ENCODE measurements around the gene PCBP4. TPM values are rescaled to one million over a fixed set of nuclear protein-coding genes. Genes with fewer than 3 reads are reported as not detected.
A peak's percentile ranks its signal among the peaks of the same experiment; 100 is the strongest.

PCBP4 gene
- total RNA-seq, 2 experiments from 2014 or later = 2.0 to 12.5 TPM

GRCh38 chr3:51938780-51939425 lies 28.4 kb downstream of the PCBP4 start:
- no TSS peak for BruUV-seq (replicated peaks)
- CTCF ChIA-PET (ENCODE audit: unreplicated experiment) = no interaction called here
- Histone ChIP-seq H3K36me3 (ENCODE audit: insufficient read depth, low read length) (peaks cover 56% of the 10 kb centered on the region), H3K9me2 (ENCODE audit: insufficient read depth, low read length) (no peaks in the 10 kb centered on the region), H4K20me1 (ENCODE audit: insufficient read depth, low read length) (no peaks in the 10 kb centered on the region), H2AFZ (ENCODE audit: low read length) (no peak overlapping the region), H3K27ac (ENCODE audit: low read depth, low read length, poor library complexity, severe bottlenecking) (no peak overlapping the region), H3K4me1 (ENCODE audit: insufficient read depth, low read length, poor library complexity, severe bottlenecking) (peaks cover 24% of the 10 kb centered on the region), H3K9me3 (ENCODE audit: low read length) (no peaks in the 10 kb centered on the region), H3K4me2 (ENCODE audit: low read length) (peak overlapping the region; percentile 88; the same call in 1 of the 2 replicates), H3K4me3 (ENCODE audit: low read depth, low read length, poor library complexity, severe bottlenecking) (no peak overlapping the region), H3K79me2 (ENCODE audit: insufficient read depth, low read depth, low read length) (peaks cover 23% of the 10 kb centered on the region)
- TF ChIP-seq, protein P1, sequence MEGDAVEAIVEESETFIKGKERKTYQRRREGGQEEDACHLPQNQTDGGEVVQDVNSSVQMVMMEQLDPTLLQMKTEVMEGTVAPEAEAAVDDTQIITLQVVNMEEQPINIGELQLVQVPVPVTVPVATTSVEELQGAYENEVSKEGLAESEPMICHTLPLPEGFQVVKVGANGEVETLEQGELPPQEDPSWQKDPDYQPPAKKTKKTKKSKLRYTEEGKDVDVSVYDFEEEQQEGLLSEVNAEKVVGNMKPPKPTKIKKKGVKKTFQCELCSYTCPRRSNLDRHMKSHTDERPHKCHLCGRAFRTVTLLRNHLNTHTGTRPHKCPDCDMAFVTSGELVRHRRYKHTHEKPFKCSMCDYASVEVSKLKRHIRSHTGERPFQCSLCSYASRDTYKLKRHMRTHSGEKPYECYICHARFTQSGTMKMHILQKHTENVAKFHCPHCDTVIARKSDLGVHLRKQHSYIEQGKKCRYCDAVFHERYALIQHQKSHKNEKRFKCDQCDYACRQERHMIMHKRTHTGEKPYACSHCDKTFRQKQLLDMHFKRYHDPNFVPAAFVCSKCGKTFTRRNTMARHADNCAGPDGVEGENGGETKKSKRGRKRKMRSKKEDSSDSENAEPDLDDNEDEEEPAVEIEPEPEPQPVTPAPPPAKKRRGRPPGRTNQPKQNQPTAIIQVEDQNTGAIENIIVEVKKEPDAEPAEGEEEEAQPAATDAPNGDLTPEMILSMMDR (conservative IDR thresholded peaks at IDR 0.05; ENCODE audit: low read length) = no peak
- TF ChIP-seq EZH2phosphoT487 (IDR thresholded peaks at IDR 0.05; ENCODE audit: borderline replicate concordance, low read depth, low read length) = no peak
- intact Hi-C loops (cut with micrococcal nuclease; ENCODE audit: unreplicated experiment) = no loop called here
- DNase-seq (ENCODE audit: low spot score) = no peak
- POLR2A ChIA-PET = no interaction called here

DNA sequence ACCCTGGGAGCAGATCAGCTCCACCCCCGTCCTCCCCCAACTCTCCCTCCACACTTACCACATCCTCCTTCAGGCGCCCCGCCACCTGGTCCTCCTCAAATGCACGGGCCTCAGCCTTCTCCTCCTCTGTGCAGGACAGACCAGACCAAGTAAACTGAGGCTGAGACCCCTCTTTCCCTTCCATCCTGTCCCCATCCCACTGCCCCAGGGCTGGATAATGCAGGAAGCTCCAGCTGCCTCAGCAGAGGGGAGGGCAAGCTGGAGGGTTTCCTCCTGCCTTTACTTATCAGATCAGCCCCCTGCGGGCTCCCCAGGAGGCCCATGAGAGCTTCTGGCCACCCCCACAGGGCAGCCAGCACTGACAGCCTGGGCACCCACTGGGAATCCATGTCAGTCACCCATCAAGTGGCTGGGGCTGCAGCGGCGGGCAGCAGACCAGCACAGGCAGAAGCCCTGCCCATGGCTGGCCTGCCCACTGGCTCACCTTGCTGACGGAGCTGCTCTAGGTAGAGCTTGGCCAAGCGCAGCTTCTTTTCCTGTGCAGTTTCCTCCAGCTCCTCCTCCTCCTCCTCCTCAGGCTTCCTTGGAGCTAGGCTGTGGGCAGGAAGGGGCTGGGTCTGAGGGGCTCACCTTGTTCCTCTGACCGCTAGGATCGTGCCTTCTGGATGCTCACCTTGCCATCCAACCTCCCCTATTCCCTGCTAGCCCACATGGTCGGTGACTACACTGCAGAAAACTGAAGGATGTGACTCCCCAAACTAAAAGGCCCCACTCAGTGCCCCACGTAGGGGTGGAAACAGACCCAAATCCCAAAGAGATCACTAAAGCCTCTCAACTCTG lies 29.4 kb downstream of the PCBP4 start:
- ChIA-PET CTCF (ENCODE audit: unreplicated experiment) (no interaction called here), POLR2A (no interaction called here)
- intact Hi-C loops (cut with micrococcal nuclease; ENCODE audit: unreplicated experiment) = no loop called here

More for the DNA sequence above, 29.4 kb downstream of the PCBP4 start:
- no TSS peak for BruUV-seq (replicated peaks)
- H3K9me3 ChIP-seq (ENCODE audit: low read length) = no peaks in the 10 kb centered on the region
- peaks cover 67% of the 10 kb centered on the region for H3K36me3 ChIP-seq (ENCODE audit: insufficient read depth, low read length)
- DNase-seq (ENCODE audit: low spot score) = no peak
- no peaks in the 10 kb centered on the region for H4K20me1 ChIP-seq (ENCODE audit: insufficient read depth, low read length)
- no peak overlapping the region for H2AFZ ChIP-seq (ENCODE audit: low read length)
- H3K27ac ChIP-seq (ENCODE audit: low read depth, low read length, poor library complexity, severe bottlenecking) = no peak overlapping the region
- TF ChIP-seq, protein P1 (conservative IDR thresholded peaks at IDR 0.05; ENCODE audit: low read length) = no peak
- no peaks in the 10 kb centered on the region for H3K9me2 ChIP-seq (ENCODE audit: insufficient read depth, low read length)
- peaks cover 20% of the 10 kb centered on the region for H3K4me1 ChIP-seq (ENCODE audit: insufficient read depth, low read length, poor library complexity, severe bottlenecking)
- H3K4me2 ChIP-seq (ENCODE audit: low read length) = no peak overlapping the region
- peaks cover 23% of the 10 kb centered on the region for H3K79me2 ChIP-seq (ENCODE audit: insufficient read depth, low read depth, low read length)
- H3K4me3 ChIP-seq (ENCODE audit: low read depth, low read length, poor library complexity, severe bottlenecking) = no peak overlapping the region
